Cerebellar nuclear complex (tissue), 1 donor: Measurements from ENCODE around the gene DRC7.
"Not testable (repeated sequence)": the region's sequence is repeated elsewhere in the genome, so short reads cannot be mapped to it uniquely, and the experiment has no call there.

Experiments used
- DNase-seq, 2 experiments: peaks; one replicate each; lab custom pipeline; 2025; lab: John Stamatoyannopoulos, UW

DRC7 gene

GRCh38 chr16:57763285-57764005 lies 68.8 kb downstream of the DRC7 start:
- DNase-seq: no peak

GRCh38 chr16:57764006-57764340 lies 69.4 kb downstream of the DRC7 start:
- no peak for DNase-seq

GRCh38 chr16:57764341-57765159 lies 69.9 kb downstream of the DRC7 start:
- DNase-seq: no peak

DNA sequence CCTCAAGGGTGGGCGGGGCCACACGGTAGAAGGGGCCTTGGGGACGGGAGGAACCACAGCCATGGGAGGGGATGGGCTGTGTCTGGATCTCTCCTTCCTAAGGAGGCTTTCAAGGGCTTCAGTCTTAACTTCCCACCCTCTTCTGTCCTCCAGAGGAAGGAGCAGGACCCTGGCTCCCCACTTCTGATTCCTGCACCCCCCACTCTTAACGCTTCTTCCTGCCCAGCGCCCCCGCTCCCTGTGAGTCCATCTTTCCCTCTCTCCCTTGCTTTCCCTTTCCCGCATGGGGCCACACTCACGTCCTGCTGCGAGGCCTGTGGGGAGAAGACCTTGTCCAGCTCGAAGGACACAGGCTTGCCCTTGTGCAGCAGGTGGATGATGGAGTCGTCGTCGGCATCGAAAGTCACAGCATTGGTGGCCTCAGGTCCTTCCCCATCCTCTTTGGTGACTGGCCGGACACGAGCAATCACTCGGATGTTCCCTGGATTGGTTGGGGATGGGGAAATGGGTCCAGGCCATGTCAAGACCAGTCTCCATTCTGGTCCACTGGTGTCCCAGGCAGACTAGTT lies 70.6 kb downstream of the DRC7 start:
- no peak for DNase-seq

- no peak for DNase-seq
These were observed 72.2 kb downstream of the DRC7 start for GRCh38 chr16:57766714-57767348.

DNA sequence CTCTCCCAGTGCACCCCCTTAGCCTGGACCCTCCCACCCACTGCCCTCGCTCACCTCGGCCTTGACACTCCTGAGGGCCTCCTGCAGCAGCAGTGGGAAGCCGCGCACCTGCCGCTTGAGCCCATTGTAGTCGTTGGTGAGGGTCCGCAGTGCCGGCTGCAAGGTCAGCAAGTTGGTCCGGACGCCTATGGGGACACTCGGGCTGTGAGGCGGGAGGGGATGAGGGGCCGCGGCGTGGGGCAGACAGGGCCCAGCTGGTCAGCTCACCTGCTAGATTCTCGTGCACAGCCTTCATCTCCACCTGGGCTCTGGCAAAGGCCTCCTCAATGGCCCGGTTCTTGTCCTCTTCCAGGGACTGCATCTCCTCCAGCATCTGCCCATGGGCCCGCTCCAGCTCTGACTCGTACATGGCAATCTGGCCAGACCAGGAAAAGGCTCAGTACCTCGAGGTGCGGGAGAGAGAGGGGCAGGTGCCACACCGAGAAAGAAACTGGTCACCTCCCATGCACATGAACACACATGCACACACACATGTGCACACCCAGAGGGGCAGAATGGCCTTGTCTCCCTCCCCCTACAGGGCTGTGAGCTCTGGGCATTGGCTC lies 75.0 kb downstream of the DRC7 start:
- DNase-seq: no peak

DNA sequence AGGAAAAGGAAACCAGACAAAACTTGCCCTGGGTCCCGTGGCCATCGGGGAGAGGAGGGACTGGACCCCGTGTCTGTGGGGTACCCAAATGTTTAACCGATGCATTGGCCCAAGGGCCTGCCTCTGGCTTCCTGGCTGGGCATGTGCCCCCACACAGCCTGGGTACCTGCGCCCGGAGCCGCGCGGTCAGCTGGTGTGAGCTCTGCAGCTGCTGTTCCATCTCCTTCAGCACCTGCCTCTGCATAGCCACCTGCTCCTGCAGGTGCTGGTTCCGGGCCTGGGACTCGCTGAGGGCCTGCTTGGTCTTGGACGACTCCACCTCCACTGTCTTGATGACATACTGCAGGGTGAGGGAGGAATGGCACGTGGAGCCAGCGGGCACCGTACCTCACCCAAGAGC lies 75.8 kb downstream of the DRC7 start:
- DNase-seq: no peak

GRCh38 chr16:57771141-57771785 lies 76.7 kb downstream of the DRC7 start:
- no peak for DNase-seq

GRCh38 chr16:57773019-57773418 lies 78.4 kb downstream of the DRC7 start:
- DNase-seq: no peak

DNA sequence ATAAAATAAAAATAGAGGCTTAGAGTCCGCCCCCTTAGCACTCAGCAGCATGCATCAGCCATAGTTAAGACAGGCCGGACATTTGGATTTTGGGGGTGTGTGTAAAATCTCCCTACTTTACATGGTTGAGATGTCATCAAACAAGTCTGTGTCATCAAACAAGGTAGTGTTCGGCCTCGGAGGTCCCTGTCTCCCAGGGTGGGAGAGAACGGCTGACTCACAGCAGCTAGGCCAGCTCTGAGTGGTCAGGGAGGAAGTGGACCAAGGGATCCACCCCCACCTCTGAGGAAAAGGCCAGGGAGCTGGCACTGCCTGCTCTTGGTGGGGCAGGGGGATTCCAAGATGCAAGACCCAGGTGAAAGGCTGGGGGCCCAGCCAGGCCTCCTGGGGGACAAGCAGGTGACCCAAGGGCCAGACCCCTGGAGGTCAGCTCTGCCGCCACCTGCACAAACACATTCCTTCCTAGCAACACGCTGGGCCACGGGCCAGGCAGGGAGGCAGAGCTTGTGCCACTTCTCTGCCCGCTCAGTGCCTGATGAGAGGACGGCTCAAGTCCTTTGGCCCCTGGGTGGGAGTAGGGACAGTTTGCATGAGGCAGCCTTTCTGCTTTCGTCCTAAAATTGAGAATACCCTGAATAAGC lies 79.2 kb downstream of the DRC7 start:
- DNase-seq: no peak

DNA sequence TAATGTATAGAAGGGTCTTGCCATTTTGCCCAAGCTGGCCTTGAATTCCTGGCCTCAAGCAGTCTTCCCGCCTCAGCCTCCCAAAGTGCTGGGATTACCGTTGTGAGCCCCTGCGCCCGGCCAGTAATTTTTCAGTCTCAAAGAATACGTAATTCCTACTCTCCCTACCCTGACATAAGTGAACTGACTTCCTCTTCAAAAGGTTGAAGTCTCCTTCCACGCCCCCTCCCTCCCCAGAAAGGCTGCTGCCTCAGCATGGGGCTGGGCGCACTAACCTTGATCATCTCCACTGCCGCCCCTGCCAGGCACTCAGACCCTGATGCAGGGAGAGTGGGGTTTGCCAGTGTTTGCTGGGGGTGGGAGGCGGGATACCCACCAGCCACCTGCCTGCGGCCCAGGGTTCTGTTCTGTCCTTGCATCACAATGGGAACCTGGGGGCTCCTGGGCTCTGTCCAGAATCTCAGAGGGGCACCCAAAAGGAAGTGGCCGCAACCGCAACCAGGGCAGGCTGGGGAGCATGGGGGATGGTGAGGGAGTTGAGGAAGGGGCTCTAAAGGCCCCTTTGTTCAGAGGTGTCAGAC lies 80.2 kb downstream of the DRC7 start:
- DNase-seq: no peak

DNA sequence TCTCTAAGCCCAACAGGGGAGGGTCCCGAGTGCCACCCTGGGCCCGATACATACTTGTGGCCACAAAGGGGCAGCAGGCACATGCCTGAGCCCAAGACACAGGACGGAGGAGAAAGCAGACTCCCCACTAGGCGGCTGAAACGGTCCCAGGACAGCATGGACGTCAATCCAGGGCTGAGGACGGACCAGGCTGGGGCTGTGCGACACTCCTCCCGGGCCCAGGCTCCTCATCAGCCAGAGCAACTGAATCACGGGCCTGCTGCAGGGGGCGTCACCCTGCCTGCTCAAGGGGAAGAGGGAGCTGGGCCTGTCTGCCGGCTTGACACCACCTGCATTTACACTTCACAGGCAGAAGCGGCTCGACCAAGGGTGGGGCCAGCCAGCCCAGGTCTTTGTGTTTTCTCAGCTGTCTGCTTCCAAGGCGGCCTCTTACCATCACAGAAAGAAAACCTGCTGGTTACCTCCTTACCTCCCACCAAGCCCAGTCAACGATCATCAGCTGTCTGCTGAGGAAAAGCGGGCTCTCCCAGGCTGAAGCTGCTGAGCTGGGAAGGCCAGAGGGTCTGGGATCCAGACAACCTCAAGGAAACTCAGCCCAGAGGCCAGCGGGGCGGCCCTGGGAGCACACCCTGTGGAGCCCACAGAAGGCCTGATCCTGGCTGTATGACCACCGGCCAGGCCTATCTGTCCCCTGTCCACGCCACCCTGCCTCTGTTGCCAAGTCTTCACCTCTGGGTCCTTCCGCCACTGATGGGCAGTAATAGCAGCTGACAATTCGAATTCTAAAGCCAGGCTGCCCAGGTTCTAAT lies 81.3 kb downstream of the DRC7 start:
- DNase-seq: no peak

- DNase-seq: no peak
These were observed 84.1 kb downstream of the DRC7 start for GRCh38 chr16:57778658-57779057.

DNA sequence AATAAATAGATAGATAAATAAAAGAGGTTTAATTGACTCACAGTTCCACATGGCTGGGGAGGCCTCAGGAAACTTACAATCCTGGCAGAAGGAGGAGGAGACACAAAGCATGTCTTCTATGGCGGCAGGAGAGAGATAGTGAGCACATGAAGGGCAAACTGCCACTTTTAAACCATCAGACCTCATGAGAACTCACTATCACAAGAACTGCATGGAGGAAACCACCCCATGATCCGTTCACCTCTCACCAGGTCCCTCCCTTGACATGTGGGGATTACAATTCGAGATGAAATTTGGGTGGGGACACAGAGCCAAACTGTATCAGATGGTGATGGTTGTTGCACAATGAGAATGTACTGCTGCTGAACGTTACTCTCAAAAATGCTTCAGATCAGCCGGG lies 85.2 kb downstream of the DRC7 start:
- not testable (repeated sequence) for DNase-seq

- no peak for DNase-seq
These were observed 86.7 kb downstream of the DRC7 start for GRCh38 chr16:57781349-57781740.
